Esophagus squamous epithelium (tissue), 5 donors: Measurements from ENCODE around the gene CTSD. TPM values are rescaled to one million over a fixed set of nuclear protein-coding genes. Genes with fewer than 3 reads are reported as not detected.

Experiments
- DNase-seq: peaks from one replicate; lab custom pipeline; 2025; lab: John Stamatoyannopoulos, UW
- H3K27ac ChIP-seq, 4 donors: fragments of 200-600 bp; sonication (generic); one replicate each; pipeline ENCODE4 v1.5.1; 2016 to 2019; ENCODE audit warnings: mild to moderate bottlenecking in 1 of 4
- H3K27me3 ChIP-seq, 4 donors: fragments of 200-600 bp; sonication (generic); 1 replicate in 3 of 4; 2 replicates in 1 of 4; pipeline versions ENCODE4 v1.5.1 to v1.6.0; 2017 to 2021; ENCODE audit warnings: antibody characterized with exemption in 1 of 4
- H3K36me3 ChIP-seq, 3 donors: fragments of 200-600 bp; sonication (generic); one replicate each; pipeline ENCODE4 v1.5.1; 2016 to 2019
- H3K4me1 ChIP-seq, 3 donors: fragments of 200-600 bp; sonication (generic); one replicate each; pipeline ENCODE4 v1.5.1; 2017 to 2019
- H3K4me3 ChIP-seq, 4 donors: fragments of 200-600 bp; sonication (generic); 1 replicate in 3 of 4; 2 replicates in 1 of 4; pipeline ENCODE4 v1.5.1; 2016 to 2019; ENCODE audit warnings: mild to moderate bottlenecking in 2 of 4, moderate library complexity in 1 of 4
- H3K9me3 ChIP-seq, 3 donors: fragments of 200-600 bp; sonication (generic); one replicate each; pipeline ENCODE4 v1.5.1; 2016 to 2019
- POLR2A ChIP-seq, 4 donors: fragments of 450-650 bp; IDR thresholded peaks; one replicate each; pipeline ENCODE4 v1.6.1; 2017; ENCODE audit warnings: antibody characterized with exemption in 4 of 4, mild to moderate bottlenecking in 4 of 4, moderate library complexity in 3 of 4
- WGBS, 2 donors: methylation state at CpG; one replicate each; pipeline ENCODE4 v1.1.5; 2018; 5-methylcytosine and 5-hydroxymethylcytosine counted together
- intact Hi-C: fragments of 100-400 bp; cut with DNase I; formaldehyde crosslinking; loops from one replicate; pipeline ENCODE4 v1.15.0; 2022
- total RNA-seq, 4 donors: library from RNA; depleted of rRNA; stranded (reverse); fragments of >200 nt; gene quantifications; one replicate each; pipeline ENCODE4 v1.1.0, GENCODE V29; 2016
- TF ChIP-seq, protein P1 (sequence below), 6 experiments: fragments of 450-650 bp in 4 of 6; fragments of 200-600 bp in 2 of 6; sonication (generic) in 2 of 6; IDR thresholded peaks; one replicate each; pipeline ENCODE4 v1.5.1; 2016 to 2019; ENCODE audit warnings: antibody characterized with exemption in 6 of 6, mild to moderate bottlenecking in 4 of 6, moderate library complexity in 4 of 6
- donor health status: DM: yes; HTN: yes; CAD: no.

CTSD gene
- total RNA-seq, 4 donors from 2014 or later: 369 to 649 (median 567) TPM

DNA sequence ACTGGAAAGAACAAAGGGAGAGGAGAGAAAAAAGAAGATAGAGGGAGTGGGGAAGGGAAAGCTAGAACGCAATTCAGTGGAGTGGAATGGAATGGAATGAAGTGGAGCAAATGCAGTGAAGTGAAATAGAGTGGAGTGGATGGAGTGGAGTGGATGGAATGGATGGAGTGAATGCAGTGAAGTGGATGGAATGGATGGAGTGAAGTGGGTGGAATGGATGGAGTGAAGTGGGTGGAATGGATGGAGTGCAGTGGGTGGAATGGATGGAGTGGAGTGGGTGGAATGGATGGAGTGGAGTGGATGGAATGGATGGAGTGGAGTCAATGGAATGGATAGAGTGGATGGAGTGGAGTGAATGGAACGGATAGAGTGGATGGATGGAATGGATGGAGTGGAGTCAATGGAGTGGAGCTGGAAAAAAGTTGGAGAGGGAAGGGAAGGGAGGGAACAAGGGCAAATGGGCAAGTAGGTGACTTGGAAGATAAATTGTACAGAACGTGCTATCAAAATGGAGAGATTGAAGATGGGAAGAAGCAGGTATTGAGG lies 27.2 kb downstream of the CTSD start:
- no peak for TF ChIP-seq POLR2A (IDR thresholded peaks at IDR 0.05)
- TF ChIP-seq, protein P1, sequence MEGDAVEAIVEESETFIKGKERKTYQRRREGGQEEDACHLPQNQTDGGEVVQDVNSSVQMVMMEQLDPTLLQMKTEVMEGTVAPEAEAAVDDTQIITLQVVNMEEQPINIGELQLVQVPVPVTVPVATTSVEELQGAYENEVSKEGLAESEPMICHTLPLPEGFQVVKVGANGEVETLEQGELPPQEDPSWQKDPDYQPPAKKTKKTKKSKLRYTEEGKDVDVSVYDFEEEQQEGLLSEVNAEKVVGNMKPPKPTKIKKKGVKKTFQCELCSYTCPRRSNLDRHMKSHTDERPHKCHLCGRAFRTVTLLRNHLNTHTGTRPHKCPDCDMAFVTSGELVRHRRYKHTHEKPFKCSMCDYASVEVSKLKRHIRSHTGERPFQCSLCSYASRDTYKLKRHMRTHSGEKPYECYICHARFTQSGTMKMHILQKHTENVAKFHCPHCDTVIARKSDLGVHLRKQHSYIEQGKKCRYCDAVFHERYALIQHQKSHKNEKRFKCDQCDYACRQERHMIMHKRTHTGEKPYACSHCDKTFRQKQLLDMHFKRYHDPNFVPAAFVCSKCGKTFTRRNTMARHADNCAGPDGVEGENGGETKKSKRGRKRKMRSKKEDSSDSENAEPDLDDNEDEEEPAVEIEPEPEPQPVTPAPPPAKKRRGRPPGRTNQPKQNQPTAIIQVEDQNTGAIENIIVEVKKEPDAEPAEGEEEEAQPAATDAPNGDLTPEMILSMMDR (IDR thresholded peaks at IDR 0.05): no peak
- Histone ChIP-seq H3K27me3 (peaks cover 0 to 99% (median 2%) of the 10 kb centered on the region in 4 donors), H3K27ac (no peak overlapping the region), H3K9me3 (peaks cover 0 to 16% (median 14%) of the 10 kb centered on the region in 3 donors), H3K4me3 (no peak overlapping the region), H3K36me3 (no peaks in the 10 kb centered on the region), H3K4me1 (peaks cover 0 to 10% (median 0%) of the 10 kb centered on the region in 3 donors)
- intact Hi-C loops: no loop called here
- no peak for DNase-seq
- 52 to 54% methylated on average over 3 of the region's 3 CpGs for WGBS, 2 donors

DNA sequence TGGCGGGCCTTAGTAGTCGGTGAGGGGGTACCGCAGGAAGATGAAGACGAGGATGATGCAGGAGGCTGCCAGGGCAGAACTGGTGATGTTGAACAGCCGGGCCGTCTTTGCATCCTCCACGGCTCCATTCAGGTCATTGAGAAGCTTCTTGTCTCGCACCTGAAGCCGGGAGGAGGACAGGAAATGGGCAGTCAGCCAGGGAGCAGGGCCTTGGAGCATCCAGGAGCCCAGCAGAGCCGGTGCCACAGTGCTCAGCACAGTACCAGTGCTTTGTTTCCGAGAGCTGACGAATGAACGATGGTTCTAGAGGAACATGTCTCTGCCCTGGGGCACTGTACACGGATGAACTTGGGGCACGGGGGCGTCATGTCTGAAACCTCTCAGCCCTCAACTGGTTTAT lies 28.5 kb downstream of the CTSD start:
- DNase-seq: no peak
- peaks cover 0 to 97% (median 2%) of the 10 kb centered on the region in 4 donors for H3K27me3 ChIP-seq

DNA sequence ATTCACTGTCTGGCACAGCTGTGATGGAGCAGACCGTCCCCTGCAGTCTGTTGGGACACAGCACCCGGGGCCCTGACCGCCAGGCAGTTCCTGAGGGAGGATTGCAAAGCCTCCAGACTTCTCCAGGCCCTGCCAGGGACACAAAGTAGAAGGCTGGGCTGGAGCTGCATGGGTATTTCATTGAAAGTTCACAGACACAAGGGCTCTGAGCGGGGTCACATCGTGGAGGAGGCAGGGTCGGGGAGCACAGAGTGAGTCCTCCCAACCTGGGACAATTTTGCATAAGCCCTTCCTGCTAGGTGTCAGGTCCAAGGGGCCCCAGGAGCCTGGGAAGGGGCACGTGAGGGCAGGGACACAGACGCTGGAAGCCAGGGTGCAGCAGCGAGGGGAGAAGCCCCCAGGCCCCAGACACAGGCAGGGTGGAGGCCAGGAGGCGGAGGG lies 29.1 kb downstream of the CTSD start:
- WGBS, 2 donors: 65 to 67% methylated on average over 6 to 8 of the region's 10 CpGs
- peaks cover 0 to 97% (median 2%) of the 10 kb centered on the region in 4 donors for H3K27me3 ChIP-seq
- DNase-seq: no peak
- TF ChIP-seq POLR2A (IDR thresholded peaks at IDR 0.05): no peak
- TF ChIP-seq, protein P1 (IDR thresholded peaks at IDR 0.05): no peak
- H3K4me1 ChIP-seq: peaks cover 0 to 10% (median 0%) of the 10 kb centered on the region in 3 donors
- H3K4me3 ChIP-seq: no peak overlapping the region
- H3K36me3 ChIP-seq: no peaks in the 10 kb centered on the region
- no peak overlapping the region for H3K27ac ChIP-seq
- intact Hi-C loops: no loop called here
- H3K9me3 ChIP-seq: peaks cover 0 to 16% (median 14%) of the 10 kb centered on the region in 3 donors

More for the DNA sequence above, 28.5 kb downstream of the CTSD start:
- H3K4me1 ChIP-seq: peaks cover 0 to 10% (median 0%) of the 10 kb centered on the region in 3 donors
- no peak overlapping the region for H3K4me3 ChIP-seq
- TF ChIP-seq POLR2A (IDR thresholded peaks at IDR 0.05): no peak
- TF ChIP-seq, protein P1 (IDR thresholded peaks at IDR 0.05): no peak
- H3K27ac ChIP-seq: no peak overlapping the region
- WGBS, 2 donors: 72 to 81% methylated on average over 7 of the region's 16 CpGs
- peaks cover 0 to 16% (median 14%) of the 10 kb centered on the region in 3 donors for H3K9me3 ChIP-seq
- no peaks in the 10 kb centered on the region for H3K36me3 ChIP-seq
- intact Hi-C loops: no loop called here

DNA sequence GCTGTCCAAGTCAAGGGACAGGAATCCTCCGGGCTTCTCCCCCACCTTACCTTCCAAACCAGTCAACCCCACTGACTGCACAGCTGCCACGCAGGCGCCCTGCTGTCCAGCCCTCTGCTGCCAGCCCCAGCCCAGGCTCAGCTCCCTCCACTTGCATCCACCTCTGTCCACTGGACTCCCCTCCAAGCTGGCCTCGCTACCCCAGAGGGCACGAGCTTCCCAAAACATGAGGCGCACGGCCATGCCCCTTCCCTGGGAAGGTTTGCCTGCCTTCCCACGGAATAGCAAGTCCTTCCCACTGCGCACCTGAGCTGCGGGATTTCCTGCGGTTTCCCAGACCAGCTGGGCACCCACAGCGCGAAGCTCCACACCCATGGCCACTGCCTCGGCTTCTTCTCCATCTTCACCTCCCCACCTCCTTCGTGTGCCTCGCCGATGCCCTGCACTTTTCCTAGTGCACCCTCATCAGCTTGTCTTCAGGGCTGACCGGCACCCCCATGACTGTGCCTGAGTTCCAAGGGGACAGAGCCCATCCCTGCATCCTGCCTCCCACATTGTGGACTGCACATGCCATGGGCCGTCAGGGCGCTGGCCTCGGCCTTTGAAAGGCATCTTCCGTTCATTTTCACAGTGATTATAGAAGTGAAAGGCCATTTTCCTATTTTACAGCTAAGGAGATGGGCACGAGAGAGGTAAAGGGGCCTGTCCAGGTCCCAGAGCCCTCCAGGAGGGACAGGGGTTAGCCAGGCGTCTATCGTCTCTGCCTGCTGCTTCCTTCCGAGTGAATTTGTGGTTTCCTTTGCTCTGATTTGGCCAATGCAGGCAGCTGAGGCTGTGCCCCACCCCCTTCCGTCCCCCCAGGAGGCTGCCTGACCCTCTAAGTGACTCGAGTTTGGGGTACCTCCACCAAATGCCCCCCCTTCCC lies 29.7 kb downstream of the CTSD start:
- TF ChIP-seq, protein P1 (IDR thresholded peaks at IDR 0.05): no peak
- TF ChIP-seq POLR2A (IDR thresholded peaks at IDR 0.05): no peak

More for the DNA sequence above, 29.7 kb downstream of the CTSD start:
- H3K4me1 ChIP-seq: peaks cover 0 to 10% (median 0%) of the 10 kb centered on the region in 3 donors
- H3K27ac ChIP-seq: no peak overlapping the region
- peaks cover 0 to 16% (median 14%) of the 10 kb centered on the region in 3 donors for H3K9me3 ChIP-seq
- intact Hi-C loops: no loop called here
- no peak overlapping the region for H3K4me3 ChIP-seq
- WGBS, 2 donors: 78 to 81% methylated on average over 21 to 22 of the region's 28 CpGs
- no peaks in the 10 kb centered on the region for H3K36me3 ChIP-seq
- DNase-seq: no peak
- peaks cover 0 to 97% (median 2%) of the 10 kb centered on the region in 4 donors for H3K27me3 ChIP-seq
